Measurements from ENCODE around the gene EMX2. TPM values are rescaled to one million over a fixed set of nuclear protein-coding genes. Genes with fewer than 3 reads are reported as not detected.

The EMX2 gene
- total RNA-seq, 1 donor from 2014 or later, result 6.1 TPM

- Histone ChIP-seq H3K27me3 (ENCODE audit: control insufficient read depth, insufficient read depth, low read length) (peaks cover 2% of the 10 kb centered on the region), H3K36me3 (ENCODE audit: control insufficient read depth, insufficient read depth, low read length) (no peaks in the 10 kb centered on the region), H3K4me3 (ENCODE audit: low read depth, low read length) (peak overlapping the region; percentile 27)
- TF ChIP-seq CTCF (IDR thresholded peaks at IDR 0.05; ENCODE audit: insufficient read depth, low read length, poor library complexity, severe bottlenecking), result no peak
- no peak for DNase-seq (ENCODE audit: low read depth)
Observed at GRCh38 chr10:117552701-117553141, 10.2 kb downstream of the EMX2 start.

GRCh38 chr10:117553142-117553814, 10.7 kb downstream of the EMX2 start:
- no peaks in the 10 kb centered on the region for H3K36me3 ChIP-seq (ENCODE audit: control insufficient read depth, insufficient read depth, low read length)

GRCh38 chr10:117553815-117554172, 11.2 kb downstream of the EMX2 start:
- peak overlapping the region; percentile 27 for H3K4me3 ChIP-seq (ENCODE audit: low read depth, low read length)
- H3K36me3 ChIP-seq (ENCODE audit: control insufficient read depth, insufficient read depth, low read length), result no peaks in the 10 kb centered on the region
- TF ChIP-seq CTCF (IDR thresholded peaks at IDR 0.05; ENCODE audit: insufficient read depth, low read length, poor library complexity, severe bottlenecking), result no peak
- H3K27me3 ChIP-seq (ENCODE audit: control insufficient read depth, insufficient read depth, low read length), result peaks cover 2% of the 10 kb centered on the region
- no peak for DNase-seq (ENCODE audit: low read depth)

More at GRCh38 chr10:117553142-117553814, 10.7 kb downstream of the EMX2 start:
- Histone ChIP-seq H3K27me3 (ENCODE audit: control insufficient read depth, insufficient read depth, low read length) (peaks cover 2% of the 10 kb centered on the region), H3K4me3 (ENCODE audit: low read depth, low read length) (peak overlapping the region; percentile 27)
- TF ChIP-seq CTCF (IDR thresholded peaks at IDR 0.05; ENCODE audit: insufficient read depth, low read length, poor library complexity, severe bottlenecking), result peak; percentile 36
- DNase-seq (ENCODE audit: low read depth), result no peak

- Histone ChIP-seq H3K36me3 (ENCODE audit: control insufficient read depth, insufficient read depth, low read length) (no peaks in the 10 kb centered on the region), H3K27me3 (ENCODE audit: control insufficient read depth, insufficient read depth, low read length) (peaks cover 2% of the 10 kb centered on the region)
- no peak for TF ChIP-seq CTCF (IDR thresholded peaks at IDR 0.05; ENCODE audit: insufficient read depth, low read length, poor library complexity, severe bottlenecking)
Observed at GRCh38 chr10:117554241-117554814, 11.8 kb downstream of the EMX2 start.

GRCh38 chr10:117555017-117555416, 12.5 kb downstream of the EMX2 start:
- H3K36me3 ChIP-seq (ENCODE audit: control insufficient read depth, insufficient read depth, low read length), result no peaks in the 10 kb centered on the region
- peaks cover 2% of the 10 kb centered on the region for H3K27me3 ChIP-seq (ENCODE audit: control insufficient read depth, insufficient read depth, low read length)
- no peak for TF ChIP-seq CTCF (IDR thresholded peaks at IDR 0.05; ENCODE audit: insufficient read depth, low read length, poor library complexity, severe bottlenecking)

More at GRCh38 chr10:117554241-117554814, 11.8 kb downstream of the EMX2 start:
- no peak overlapping the region for H3K4me3 ChIP-seq (ENCODE audit: low read depth, low read length)
- DNase-seq (ENCODE audit: low read depth), result no peak

More at GRCh38 chr10:117555017-117555416, 12.5 kb downstream of the EMX2 start:
- no peak for DNase-seq (ENCODE audit: low read depth)
- no peak overlapping the region for H3K4me3 ChIP-seq (ENCODE audit: low read depth, low read length)
